Memory B cell (primary cell): ENCODE measurements around the gene PPP1R1B.
A peak's percentile ranks its signal among the peaks of the same experiment; 100 is the strongest.

ENCODE experiments used
- ATAC-seq: fragments of 150-1000 bp; cut with Tn5 transposase; 2 replicates; pipeline ENCODE4 v1.10.0; 2021; ENCODE audit warnings: low read depth, mild to moderate bottlenecking, moderate library complexity
- DNase-seq, 2 donors: peaks; one replicate each; pipeline ENCODE4 v3.0.0; 2022; ENCODE audit warnings: low spot score in 2 of 2
- H3K27ac Mint-ChIP-seq: one replicate; pipeline ENCODE4 v1.8.0; 2022; ENCODE audit warnings: mild to moderate bottlenecking, moderate library complexity, mixed read lengths
- H3K27me3 Mint-ChIP-seq: one replicate; pipeline ENCODE4 v1.8.0; 2022; ENCODE audit warnings: mixed read lengths
- H3K36me3 Mint-ChIP-seq: one replicate; pipeline ENCODE4 v1.8.0; 2022; ENCODE audit warnings: mild to moderate bottlenecking, mixed read lengths
- H3K4me1 Mint-ChIP-seq: one replicate; pipeline ENCODE4 v1.8.0; 2022; ENCODE audit warnings: mixed read lengths
- H3K4me3 Mint-ChIP-seq: one replicate; pipeline ENCODE4 v1.8.0; 2022; ENCODE audit warnings: mild to moderate bottlenecking, moderate library complexity, mixed read lengths
- H3K9me3 Mint-ChIP-seq: one replicate; pipeline ENCODE4 v1.8.0; 2022; ENCODE audit warnings: mixed read lengths

The PPP1R1B gene

GRCh38 chr17:39653662-39654331 lies 27.0 kb downstream of the PPP1R1B start:
- peak; percentile 86 for ATAC-seq
- Mint-ChIP-seq H3K9me3 (no peaks in the 10 kb centered on the region), H3K36me3 (peaks cover 17% of the 10 kb centered on the region), H3K4me1 (peaks cover 30% of the 10 kb centered on the region), H3K4me3 (no peak overlapping the region), H3K27me3 (no peaks in the 10 kb centered on the region), H3K27ac (no peak overlapping the region)
- DNase-seq: peak; percentile 68 to 72

GRCh38 chr17:39655105-39655504 lies 28.4 kb downstream of the PPP1R1B start:
- no peaks in the 10 kb centered on the region for H3K27me3 Mint-ChIP-seq
- no peaks in the 10 kb centered on the region for H3K9me3 Mint-ChIP-seq
- peaks cover 30% of the 10 kb centered on the region for H3K4me1 Mint-ChIP-seq
- DNase-seq: no peak
- no peak overlapping the region for H3K4me3 Mint-ChIP-seq
- ATAC-seq: no peak
- peaks cover 14% of the 10 kb centered on the region for H3K36me3 Mint-ChIP-seq
- H3K27ac Mint-ChIP-seq: peak overlapping the region; percentile 89

GRCh38 chr17:39658346-39658745 lies 31.6 kb downstream of the PPP1R1B start:
- Mint-ChIP-seq H3K27ac (no peak overlapping the region), H3K36me3 (peaks cover 14% of the 10 kb centered on the region), H3K4me3 (no peak overlapping the region), H3K4me1 (peaks cover 13% of the 10 kb centered on the region), H3K9me3 (no peaks in the 10 kb centered on the region), H3K27me3 (no peaks in the 10 kb centered on the region)
- DNase-seq (no peak), ATAC-seq (no peak)

- Mint-ChIP-seq H3K36me3 (peaks cover 14% of the 10 kb centered on the region), H3K4me1 (peaks cover 10% of the 10 kb centered on the region), H3K27ac (peak overlapping the region; percentile 92), H3K9me3 (no peaks in the 10 kb centered on the region), H3K4me3 (no peak overlapping the region), H3K27me3 (no peaks in the 10 kb centered on the region)
- DNase-seq: no peak
- no peak for ATAC-seq
Measured at GRCh38 chr17:39658760-39659159, 32.0 kb downstream of the PPP1R1B start.

- Mint-ChIP-seq H3K27me3 (no peaks in the 10 kb centered on the region), H3K36me3 (peaks cover 14% of the 10 kb centered on the region), H3K4me1 (peaks cover 7% of the 10 kb centered on the region), H3K9me3 (no peaks in the 10 kb centered on the region), H3K4me3 (no peak overlapping the region), H3K27ac (peak overlapping the region; percentile 92)
- DNase-seq (no peak), ATAC-seq (peak; percentile 78)
Measured at GRCh38 chr17:39659279-39660010, 32.7 kb downstream of the PPP1R1B start.

- Mint-ChIP-seq H3K27ac (peak overlapping the region; percentile 92), H3K9me3 (no peaks in the 10 kb centered on the region), H3K36me3 (peaks cover 14% of the 10 kb centered on the region), H3K4me1 (peaks cover 7% of the 10 kb centered on the region), H3K4me3 (no peak overlapping the region), H3K27me3 (no peaks in the 10 kb centered on the region)
- ATAC-seq (no peak), DNase-seq (no peak)
Measured at GRCh38 chr17:39660011-39660360, 33.2 kb downstream of the PPP1R1B start.

GRCh38 chr17:39660397-39661385 lies 33.9 kb downstream of the PPP1R1B start:
- Mint-ChIP-seq H3K27me3 (no peaks in the 10 kb centered on the region), H3K27ac (no peak overlapping the region), H3K36me3 (peaks cover 12% of the 10 kb centered on the region), H3K4me1 (peaks cover 8% of the 10 kb centered on the region), H3K4me3 (no peak overlapping the region), H3K9me3 (no peaks in the 10 kb centered on the region)
- no peak for DNase-seq
- ATAC-seq: no peak

- H3K4me3 Mint-ChIP-seq: no peak overlapping the region
- H3K4me1 Mint-ChIP-seq: peaks cover 11% of the 10 kb centered on the region
- ATAC-seq (no peak), DNase-seq (no peak)
- H3K36me3 Mint-ChIP-seq: peaks cover 9% of the 10 kb centered on the region
- H3K27me3 Mint-ChIP-seq: peaks cover 2% of the 10 kb centered on the region
- H3K9me3 Mint-ChIP-seq: no peaks in the 10 kb centered on the region
- H3K27ac Mint-ChIP-seq: no peak overlapping the region
Measured at GRCh38 chr17:39661744-39662541, 35.2 kb downstream of the PPP1R1B start.

GRCh38 chr17:39662551-39663339 lies 36.0 kb downstream of the PPP1R1B start:
- H3K36me3 Mint-ChIP-seq: peaks cover 9% of the 10 kb centered on the region
- no peak overlapping the region for H3K4me3 Mint-ChIP-seq
- no peaks in the 10 kb centered on the region for H3K9me3 Mint-ChIP-seq
- no peak overlapping the region for H3K27ac Mint-ChIP-seq
- DNase-seq (no peak), ATAC-seq (no peak)
- H3K4me1 Mint-ChIP-seq: peaks cover 12% of the 10 kb centered on the region
- peaks cover 2% of the 10 kb centered on the region for H3K27me3 Mint-ChIP-seq

- ATAC-seq: no peak
- no peak overlapping the region for H3K4me3 Mint-ChIP-seq
- H3K9me3 Mint-ChIP-seq: no peaks in the 10 kb centered on the region
- no peak overlapping the region for H3K27ac Mint-ChIP-seq
- H3K4me1 Mint-ChIP-seq: peaks cover 14% of the 10 kb centered on the region
- no peak for DNase-seq
- H3K27me3 Mint-ChIP-seq: peaks cover 2% of the 10 kb centered on the region
- H3K36me3 Mint-ChIP-seq: peaks cover 9% of the 10 kb centered on the region
Measured at GRCh38 chr17:39663340-39663687, 36.6 kb downstream of the PPP1R1B start.

- H3K27me3 Mint-ChIP-seq: peaks cover 6% of the 10 kb centered on the region
- ATAC-seq (no peak), DNase-seq (no peak)
- H3K36me3 Mint-ChIP-seq: peaks cover 5% of the 10 kb centered on the region
- no peak overlapping the region for H3K27ac Mint-ChIP-seq
- H3K4me1 Mint-ChIP-seq: peaks cover 15% of the 10 kb centered on the region
- no peaks in the 10 kb centered on the region for H3K9me3 Mint-ChIP-seq
- H3K4me3 Mint-ChIP-seq: no peak overlapping the region
Measured at GRCh38 chr17:39663688-39664580, 37.2 kb downstream of the PPP1R1B start.
